PC-9 (cell line): ENCODE measurements around the gene LRRC61.

Experiments
- CTCF ChIP-seq: fragments of 200-600 bp; sonication (generic); conservative IDR thresholded peaks from 2 replicates; pipeline ENCODE4 v1.6.1; 2017; ENCODE audit warnings: mixed run types, antibody characterized with exemption, mild to moderate bottlenecking, moderate library complexity
- EZH2 ChIP-seq: fragments of 200-600 bp; sonication (generic); IDR thresholded peaks from 2 replicates; pipeline ENCODE4 v1.8.0; 2017; ENCODE audit warnings: antibody characterized with exemption, low read depth

DNA sequence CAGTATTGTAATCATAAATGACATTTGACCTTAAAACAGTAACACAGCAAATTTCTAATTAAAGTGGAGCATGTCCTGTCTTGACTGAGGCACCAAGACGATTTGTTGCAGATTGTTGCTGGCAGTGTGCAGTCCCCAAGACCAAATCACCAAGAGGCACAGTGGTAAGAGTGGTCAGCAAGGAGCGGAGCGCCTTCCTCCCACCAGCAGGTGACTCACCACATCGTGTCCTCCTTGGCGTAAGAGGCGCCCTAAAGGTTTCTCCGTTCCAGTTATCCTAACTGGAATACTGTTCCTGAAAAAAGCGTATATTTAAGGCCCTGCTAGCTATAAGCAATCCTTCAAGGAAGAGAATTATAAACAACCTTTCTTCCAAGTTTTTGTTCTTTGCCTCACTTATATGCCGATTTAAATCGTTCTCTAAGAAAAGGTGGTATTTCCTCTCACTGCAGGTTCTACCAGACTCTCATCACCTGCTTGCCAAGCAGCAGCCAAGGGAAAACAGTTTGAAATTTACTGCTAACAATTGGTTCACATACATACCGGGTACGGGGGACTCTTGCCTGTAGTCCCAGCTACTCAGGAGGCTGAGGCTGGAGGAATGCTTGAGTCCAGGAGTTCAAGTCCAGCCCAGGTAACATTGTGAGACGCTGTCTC is 34.7 kb downstream of the LRRC61 start:
- TF ChIP-seq CTCF = no peak
- TF ChIP-seq EZH2 = no peak
